Fibroblast of peridontal ligament (primary cell): Measurements from ENCODE around the gene COP1.
"Not testable (repeated sequence)": the region's sequence is repeated elsewhere in the genome, so short reads cannot be mapped to it uniquely, and the experiment has no call there.

Experiments
- DNase-seq: peaks from one replicate; pipeline ENCODE4 v3.0.0-alpha.2; 2010; ENCODE audit errors: extremely low read depth

The COP1 gene

GRCh38 chr1:176134666-176135065 lies 72.4 kb downstream of the COP1 start:
- DNase-seq = no peak

GRCh38 chr1:176122282-176122681 lies 84.8 kb downstream of the COP1 start:
- no peak for DNase-seq

- peak; percentile 8 for DNase-seq
Observed at GRCh38 chr1:176119549-176119948, 87.5 kb downstream of the COP1 start.

- DNase-seq = peak; percentile 55
Observed at GRCh38 chr1:176118985-176119384, 88.1 kb downstream of the COP1 start.

- peak; percentile 8 for DNase-seq
Observed at GRCh38 chr1:176111835-176112234, 95.3 kb downstream of the COP1 start.

GRCh38 chr1:176110203-176110602 lies 96.9 kb downstream of the COP1 start:
- DNase-seq = no peak

- DNase-seq = peak; percentile 28
Observed at GRCh38 chr1:176102768-176103350, 104.2 kb downstream of the COP1 start.

- peak; percentile 67 for DNase-seq
Observed at GRCh38 chr1:176101951-176102642, 105.0 kb downstream of the COP1 start.

- DNase-seq = no peak
Observed at GRCh38 chr1:176098560-176098959, 108.5 kb downstream of the COP1 start.

GRCh38 chr1:176096015-176096414 lies 111.1 kb downstream of the COP1 start:
- no peak for DNase-seq

- no peak for DNase-seq
Observed at GRCh38 chr1:176090766-176091165, 116.3 kb downstream of the COP1 start.

GRCh38 chr1:176087746-176088145 lies 119.3 kb downstream of the COP1 start:
- DNase-seq = not testable (repeated sequence)

GRCh38 chr1:176073524-176074157 lies 133.4 kb downstream of the COP1 start:
- peak; percentile 81 for DNase-seq

GRCh38 chr1:176068901-176069300 lies 138.2 kb downstream of the COP1 start:
- DNase-seq = no peak

- DNase-seq = no peak
Observed at GRCh38 chr1:176068256-176068655, 138.8 kb downstream of the COP1 start.

GRCh38 chr1:176066709-176067108 lies 140.4 kb downstream of the COP1 start:
- DNase-seq = no peak

- DNase-seq = no peak
Observed at GRCh38 chr1:176058686-176059085, 148.4 kb downstream of the COP1 start.

- DNase-seq = no peak
Observed at GRCh38 chr1:176056312-176056711, 150.8 kb downstream of the COP1 start.

- DNase-seq = no peak
Observed at GRCh38 chr1:176055398-176055797, 151.7 kb downstream of the COP1 start.

GRCh38 chr1:176051902-176052518 lies 155.1 kb downstream of the COP1 start:
- DNase-seq = no peak

- DNase-seq = no peak
Observed at GRCh38 chr1:176051402-176051801, 155.7 kb downstream of the COP1 start.

GRCh38 chr1:176049582-176049981 lies 157.5 kb downstream of the COP1 start:
- DNase-seq = no peak

- no peak for DNase-seq
Observed at GRCh38 chr1:176046926-176047325, 160.2 kb downstream of the COP1 start.
